ENCODE measurements around the gene INSIG1.

- TF ChIP-seq CTCF (IDR thresholded peaks at IDR 0.05; ENCODE audit: low read length): no peak
- no peak for TF ChIP-seq EZH2 (IDR thresholded peaks at IDR 0.05; ENCODE audit: borderline replicate concordance, low read length)
These were observed 34.6 kb upstream of the INSIG1 start for GRCh38 chr7:155263051-155263450.
